ENCODE results near the gene TOMM20.

The TOMM20 gene

GRCh38 chr1:235147269-235147668, 18.6 kb upstream of the TOMM20 start:
- Histone ChIP-seq H3K79me1 (ENCODE audit: low read depth, low read length) (no peaks in the 10 kb centered on the region), H2BK5ac (ENCODE audit: low read length) (no peak overlapping the region), H3K4me3 (ENCODE audit: low read length in 2 of 2) (no peak overlapping the region), H3K4me1 (ENCODE audit: control insufficient read depth in 2 of 2, insufficient read depth in 1 of 2, low read depth in 1 of 2, low read length in 2 of 2) (no peaks in the 10 kb centered on the region), H3K9ac (ENCODE audit: low read depth, low read length, poor library complexity) (no peak overlapping the region), H4K91ac (ENCODE audit: low read depth, low read length, poor library complexity) (no peak overlapping the region), H2BK12ac (ENCODE audit: low read length) (no peak overlapping the region), H4K8ac (ENCODE audit: low read depth, low read length) (no peak overlapping the region), H3K36me3 (replicated peaks in 1 of 2; ENCODE audit: control insufficient read depth in 2 of 2, insufficient read depth in 2 of 2, low read length in 2 of 2) (peaks cover 23 to 97% of the 10 kb centered on the region in 2 donors), H3K4me2 (ENCODE audit: insufficient read depth, low read length, poor library complexity, severe bottlenecking) (no peak overlapping the region), H2AK5ac (ENCODE audit: low read depth, low read length) (no peak overlapping the region), H3K27ac (replicated peaks; ENCODE audit: low read length) (no peak overlapping the region), H2BK15ac (ENCODE audit: low read length) (no peak overlapping the region), H3K9me3 (replicated peaks in 1 of 2; ENCODE audit: control insufficient read depth in 2 of 2, insufficient read depth in 1 of 2, low read depth in 1 of 2, low read length in 2 of 2) (no peaks in the 10 kb centered on the region), H3K23ac (ENCODE audit: low read depth, low read length, poor library complexity) (no peak overlapping the region), H3K18ac (ENCODE audit: low read length) (no peak overlapping the region), H3K27me3 (ENCODE audit: control insufficient read depth in 3 of 3, insufficient read depth in 3 of 3, low read depth in 1 of 3, low read length in 3 of 3) (no peaks in the 10 kb centered on the region), H3K14ac (ENCODE audit: low read length) (no peak overlapping the region), H2AFZ (ENCODE audit: low read length) (no peak overlapping the region), H2BK120ac (ENCODE audit: low read depth, low read length) (no peak overlapping the region), H3K4ac (ENCODE audit: low read length) (no peak overlapping the region)
- no CpG with 5 or more reads among the region's 4 CpGs for WGBS, 2 donors (ENCODE audit: extremely low coverage in 2 of 2, insufficient read length in 2 of 2, insufficient replicate concordance in 1 of 2)
- no peak for DNase-seq (ENCODE audit: low spot score)

GRCh38 chr1:235145639-235146038, 17.0 kb upstream of the TOMM20 start:
- no peak for DNase-seq (ENCODE audit: low spot score)
- H3K27me3 ChIP-seq (ENCODE audit: control insufficient read depth in 3 of 3, insufficient read depth in 3 of 3, low read depth in 1 of 3, low read length in 3 of 3), result no peaks in the 10 kb centered on the region
- H2AFZ ChIP-seq (ENCODE audit: low read length), result no peak overlapping the region
- no peak overlapping the region for H2BK15ac ChIP-seq (ENCODE audit: low read length)
- no peak overlapping the region for H2BK120ac ChIP-seq (ENCODE audit: low read depth, low read length)
- no peak overlapping the region for H3K4me3 ChIP-seq (ENCODE audit: low read length in 2 of 2)
- no peaks in the 10 kb centered on the region for H3K9me3 ChIP-seq (replicated peaks in 1 of 2; ENCODE audit: control insufficient read depth in 2 of 2, insufficient read depth in 1 of 2, low read depth in 1 of 2, low read length in 2 of 2)
- no peak overlapping the region for H3K9ac ChIP-seq (ENCODE audit: low read depth, low read length, poor library complexity)
- peaks cover 17 to 90% of the 10 kb centered on the region in 2 donors for H3K36me3 ChIP-seq (replicated peaks in 1 of 2; ENCODE audit: control insufficient read depth in 2 of 2, insufficient read depth in 2 of 2, low read length in 2 of 2)
- H3K27ac ChIP-seq (replicated peaks; ENCODE audit: low read length), result no peak overlapping the region
- H3K14ac ChIP-seq (ENCODE audit: low read length), result no peak overlapping the region
- no peaks in the 10 kb centered on the region for H3K4me1 ChIP-seq (ENCODE audit: control insufficient read depth in 2 of 2, insufficient read depth in 1 of 2, low read depth in 1 of 2, low read length in 2 of 2)
- H3K18ac ChIP-seq (ENCODE audit: low read length), result no peak overlapping the region
- H3K4ac ChIP-seq (ENCODE audit: low read length), result no peak overlapping the region
- H4K8ac ChIP-seq (ENCODE audit: low read depth, low read length), result no peak overlapping the region
- H4K91ac ChIP-seq (ENCODE audit: low read depth, low read length, poor library complexity), result no peak overlapping the region
- no CpG with 5 or more reads among the region's 6 CpGs for WGBS, 2 donors (ENCODE audit: extremely low coverage in 2 of 2, insufficient read length in 2 of 2, insufficient replicate concordance in 1 of 2)
- no peak overlapping the region for H3K23ac ChIP-seq (ENCODE audit: low read depth, low read length, poor library complexity)
- no peaks in the 10 kb centered on the region for H3K79me1 ChIP-seq (ENCODE audit: low read depth, low read length)
- H2BK5ac ChIP-seq (ENCODE audit: low read length), result no peak overlapping the region
- H2BK12ac ChIP-seq (ENCODE audit: low read length), result no peak overlapping the region
- no peak overlapping the region for H2AK5ac ChIP-seq (ENCODE audit: low read depth, low read length)
- no peak overlapping the region for H3K4me2 ChIP-seq (ENCODE audit: insufficient read depth, low read length, poor library complexity, severe bottlenecking)

GRCh38 chr1:235142991-235143390, 14.4 kb upstream of the TOMM20 start:
- Histone ChIP-seq H3K27ac (replicated peaks; ENCODE audit: low read length) (no peak overlapping the region), H4K8ac (ENCODE audit: low read depth, low read length) (no peak overlapping the region), H3K4me3 (ENCODE audit: low read length in 2 of 2) (no peak overlapping the region), H2BK15ac (ENCODE audit: low read length) (no peak overlapping the region), H3K4ac (ENCODE audit: low read length) (no peak overlapping the region), H2BK120ac (ENCODE audit: low read depth, low read length) (no peak overlapping the region), H4K91ac (ENCODE audit: low read depth, low read length, poor library complexity) (no peak overlapping the region), H3K9ac (ENCODE audit: low read depth, low read length, poor library complexity) (no peak overlapping the region), H3K36me3 (replicated peaks in 1 of 2; ENCODE audit: control insufficient read depth in 2 of 2, insufficient read depth in 2 of 2, low read length in 2 of 2) (peaks cover 20 to 89% of the 10 kb centered on the region in 2 donors), H3K79me1 (ENCODE audit: low read depth, low read length) (peaks cover 2% of the 10 kb centered on the region), H3K9me3 (replicated peaks in 1 of 2; ENCODE audit: control insufficient read depth in 2 of 2, insufficient read depth in 1 of 2, low read depth in 1 of 2, low read length in 2 of 2) (no peaks in the 10 kb centered on the region), H2BK5ac (ENCODE audit: low read length) (no peak overlapping the region), H3K27me3 (ENCODE audit: control insufficient read depth in 3 of 3, insufficient read depth in 3 of 3, low read depth in 1 of 3, low read length in 3 of 3) (no peaks in the 10 kb centered on the region), H3K4me1 (ENCODE audit: control insufficient read depth in 2 of 2, insufficient read depth in 1 of 2, low read depth in 1 of 2, low read length in 2 of 2) (peaks cover 0 to 3% of the 10 kb centered on the region in 2 donors), H2BK12ac (ENCODE audit: low read length) (no peak overlapping the region), H3K23ac (ENCODE audit: low read depth, low read length, poor library complexity) (no peak overlapping the region), H2AK5ac (ENCODE audit: low read depth, low read length) (no peak overlapping the region), H2AFZ (ENCODE audit: low read length) (no peak overlapping the region), H3K18ac (ENCODE audit: low read length) (no peak overlapping the region), H3K4me2 (ENCODE audit: insufficient read depth, low read length, poor library complexity, severe bottlenecking) (no peak overlapping the region), H3K14ac (ENCODE audit: low read length) (no peak overlapping the region)
- no peak for DNase-seq (ENCODE audit: low spot score)
- WGBS, 2 donors (ENCODE audit: extremely low coverage in 2 of 2, insufficient read length in 2 of 2, insufficient replicate concordance in 1 of 2), result no CpG with 5 or more reads among the region's 4 CpGs

GRCh38 chr1:235139315-235139714, 10.7 kb upstream of the TOMM20 start:
- H3K23ac ChIP-seq (ENCODE audit: low read depth, low read length, poor library complexity), result no peak overlapping the region
- H3K9ac ChIP-seq (ENCODE audit: low read depth, low read length, poor library complexity), result no peak overlapping the region
- H2AK5ac ChIP-seq (ENCODE audit: low read depth, low read length), result no peak overlapping the region
- no peak overlapping the region for H3K18ac ChIP-seq (ENCODE audit: low read length)
- no peak overlapping the region for H4K91ac ChIP-seq (ENCODE audit: low read depth, low read length, poor library complexity)
- no peak overlapping the region for H2BK5ac ChIP-seq (ENCODE audit: low read length)
- H3K14ac ChIP-seq (ENCODE audit: low read length), result no peak overlapping the region
- no peak overlapping the region for H2AFZ ChIP-seq (ENCODE audit: low read length)
- DNase-seq (ENCODE audit: low spot score), result no peak
- no peak overlapping the region for H4K8ac ChIP-seq (ENCODE audit: low read depth, low read length)
- H3K79me1 ChIP-seq (ENCODE audit: low read depth, low read length), result peaks cover 2% of the 10 kb centered on the region
- H3K4me1 ChIP-seq (ENCODE audit: control insufficient read depth in 2 of 2, insufficient read depth in 1 of 2, low read depth in 1 of 2, low read length in 2 of 2), result peaks cover 0 to 3% of the 10 kb centered on the region in 2 donors
- peaks cover 26 to 86% of the 10 kb centered on the region in 2 donors for H3K36me3 ChIP-seq (replicated peaks in 1 of 2; ENCODE audit: control insufficient read depth in 2 of 2, insufficient read depth in 2 of 2, low read length in 2 of 2)
- no CpG with 5 or more reads among the region's 5 CpGs for whole genome bisulfite sequencing, 2 donors (ENCODE audit: extremely low coverage in 2 of 2, insufficient read length in 2 of 2, insufficient replicate concordance in 1 of 2)
- no peaks in the 10 kb centered on the region for H3K27me3 ChIP-seq (ENCODE audit: control insufficient read depth in 3 of 3, insufficient read depth in 3 of 3, low read depth in 1 of 3, low read length in 3 of 3)
- no peak overlapping the region for H3K27ac ChIP-seq (replicated peaks; ENCODE audit: low read length)
- H2BK15ac ChIP-seq (ENCODE audit: low read length), result no peak overlapping the region
- H3K9me3 ChIP-seq (replicated peaks in 1 of 2; ENCODE audit: control insufficient read depth in 2 of 2, insufficient read depth in 1 of 2, low read depth in 1 of 2, low read length in 2 of 2), result no peaks in the 10 kb centered on the region
- H2BK12ac ChIP-seq (ENCODE audit: low read length), result no peak overlapping the region
- H2BK120ac ChIP-seq (ENCODE audit: low read depth, low read length), result no peak overlapping the region
- no peak overlapping the region for H3K4me3 ChIP-seq (ENCODE audit: low read length in 2 of 2)
- H3K4me2 ChIP-seq (ENCODE audit: insufficient read depth, low read length, poor library complexity, severe bottlenecking), result no peak overlapping the region
- no peak overlapping the region for H3K4ac ChIP-seq (ENCODE audit: low read length)

Data from neuronal stem cell (in vitro differentiated cells).